ENCODE data around the gene DHRS4.
"Not testable (repeated sequence)": the region's sequence is repeated elsewhere in the genome, so short reads cannot be mapped to it uniquely, and the experiment has no call there.

GRCh38 chr14:23974041-23974440 lies 20.5 kb downstream of the DHRS4 start:
- TF ChIP-seq EP300, CTCF, POLR2A (IDR thresholded peaks at IDR 0.05): not testable (repeated sequence)
